SK-N-MC (cell line): ENCODE data around the gene PGM1.
A peak's percentile ranks its signal among the peaks of the same experiment; 100 is the strongest.

ENCODE experiments used
- DNase-seq: peaks from one replicate; pipeline ENCODE4 v3.0.0-alpha.2; 2011; ENCODE audit warnings: low read depth, low spot score
- H3K27ac ChIP-seq: fragments of 200-600 bp; sonication (generic); 2 replicates; pipeline ENCODE4 v1.5.1; 2016; ENCODE audit warnings: mixed run types
- H3K36me3 ChIP-seq: fragments of 200-600 bp; sonication (generic); 2 replicates; pipeline ENCODE4 v1.6.1; 2017; ENCODE audit warnings: antibody characterized with exemption, low read length, mixed read lengths; ENCODE audit not compliant: insufficient read depth
- H3K4me3 ChIP-seq: fragments of 200-600 bp; sonication (generic); 2 replicates; pipeline ENCODE4 v1.5.1; 2016
- H3K9ac ChIP-seq: fragments of 200-600 bp; sonication (generic); 2 replicates; pipeline ENCODE4 v1.8.0; 2017; ENCODE audit warnings: mixed run types, mixed read lengths; ENCODE audit not compliant: insufficient read length
- H3K9me3 ChIP-seq: fragments of 200-600 bp; sonication (generic); 2 replicates; pipeline ENCODE4 v1.6.1; 2017; ENCODE audit warnings: low read depth, mild to moderate bottlenecking, antibody characterized with exemption, low read length, moderate library complexity, mixed read lengths
- EZH2 ChIP-seq: fragments of 200-600 bp; sonication (generic); IDR thresholded peaks from one replicate; pipeline ENCODE4 v1.6.1; 2017; ENCODE audit warnings: antibody characterized with exemption
- FOXP2 ChIP-seq: optimal IDR thresholded peaks from 2 replicates; pipeline ENCODE3; 2011; ENCODE audit warnings: mild to moderate bottlenecking, moderate library complexity; ENCODE audit not compliant: insufficient read depth; ENCODE audit errors: extremely low read length, control extremely low read depth
- POLR2AphosphoS5 ChIP-seq: IDR thresholded peaks from 2 replicates; pipeline ENCODE4 v1.6.1; 2012; ENCODE audit warnings: mild to moderate bottlenecking, low read depth, low read length, borderline replicate concordance

Gene PGM1

DNA sequence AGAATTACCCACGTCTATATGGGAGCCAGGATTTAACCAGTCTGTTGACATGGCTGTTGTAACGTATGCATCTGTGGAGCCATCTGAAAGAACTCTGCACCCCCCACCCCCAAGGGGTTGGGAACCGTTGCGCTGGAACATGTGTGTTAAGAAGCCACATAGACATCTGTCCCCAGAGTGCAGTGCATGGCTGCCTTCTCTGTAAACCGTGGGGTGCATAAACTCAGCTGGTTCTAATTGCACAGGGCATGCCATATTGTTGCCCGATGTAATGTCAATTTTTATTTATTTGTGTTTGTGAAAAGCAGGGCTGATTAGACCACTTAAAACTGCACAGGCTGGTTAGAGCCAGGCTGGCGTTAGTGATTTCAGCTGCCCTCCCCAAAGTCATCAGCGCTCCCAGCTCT is 110.5 kb downstream of the PGM1 start:
- no peak for DNase-seq
- no peak for TF ChIP-seq FOXP2
- peak overlapping the region; percentile 68; the same call in 1 of the 2 replicates for H3K27ac ChIP-seq
- H3K9me3 ChIP-seq = no peaks in the 10 kb centered on the region
- H3K36me3 ChIP-seq = no peaks in the 10 kb centered on the region
- peak overlapping the region; percentile 44; the same call in 1 of the 2 replicates for H3K4me3 ChIP-seq
- H3K9ac ChIP-seq = no peak overlapping the region

DNA sequence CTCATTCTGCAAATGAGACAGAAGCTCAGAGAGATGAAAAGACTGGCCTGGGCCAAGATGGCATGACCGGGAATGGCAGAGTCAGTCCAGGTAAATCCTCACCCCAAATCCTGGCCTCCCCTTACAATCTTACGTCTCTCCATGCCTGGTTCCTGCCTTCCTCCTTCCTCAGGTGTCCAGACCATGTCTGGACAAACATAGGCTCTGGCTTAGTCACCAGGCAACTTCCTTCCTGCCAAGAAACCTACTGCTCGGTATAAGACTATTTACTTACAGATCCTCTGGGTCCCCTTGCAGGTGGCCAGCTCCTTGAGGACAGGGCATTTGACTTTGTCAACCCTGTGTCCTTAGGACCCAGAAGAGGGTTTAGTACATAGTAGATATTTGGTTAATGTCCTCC is 111.2 kb downstream of the PGM1 start:
- H3K9me3 ChIP-seq = no peaks in the 10 kb centered on the region
- no peak overlapping the region for H3K4me3 ChIP-seq
- no peak for DNase-seq
- TF ChIP-seq POLR2AphosphoS5 = no peak
- TF ChIP-seq FOXP2 = no peak
- TF ChIP-seq EZH2 = no peak
- H3K9ac ChIP-seq = no peak overlapping the region
- H3K27ac ChIP-seq = no peak overlapping the region
- H3K36me3 ChIP-seq = no peaks in the 10 kb centered on the region

DNA sequence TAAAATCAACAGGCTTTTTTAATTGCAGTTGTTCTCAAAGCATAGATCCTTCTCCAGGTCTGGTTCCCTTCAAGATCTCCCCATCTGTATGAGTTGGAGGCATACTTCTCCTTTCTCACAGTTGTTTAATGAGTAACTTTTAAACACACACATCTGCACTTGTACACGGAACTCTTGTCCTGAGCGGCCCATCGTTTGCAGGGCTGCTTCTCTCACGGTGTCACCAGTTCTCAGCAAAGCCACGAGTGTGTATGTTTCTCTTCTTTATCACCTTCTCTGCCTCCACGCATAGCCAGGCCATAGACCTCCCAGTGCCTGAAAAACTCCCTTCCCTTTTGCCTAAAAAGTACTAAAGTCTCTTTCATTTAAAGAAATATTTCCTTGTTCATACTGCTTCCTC is 111.9 kb downstream of the PGM1 start:
- Histone ChIP-seq H3K36me3 (no peaks in the 10 kb centered on the region), H3K9me3 (no peaks in the 10 kb centered on the region), H3K4me3 (no peak overlapping the region), H3K9ac (no peak overlapping the region), H3K27ac (no peak overlapping the region)
- no peak for TF ChIP-seq EZH2
- TF ChIP-seq POLR2AphosphoS5 = no peak
- TF ChIP-seq FOXP2 = no peak
- no peak for DNase-seq

DNA sequence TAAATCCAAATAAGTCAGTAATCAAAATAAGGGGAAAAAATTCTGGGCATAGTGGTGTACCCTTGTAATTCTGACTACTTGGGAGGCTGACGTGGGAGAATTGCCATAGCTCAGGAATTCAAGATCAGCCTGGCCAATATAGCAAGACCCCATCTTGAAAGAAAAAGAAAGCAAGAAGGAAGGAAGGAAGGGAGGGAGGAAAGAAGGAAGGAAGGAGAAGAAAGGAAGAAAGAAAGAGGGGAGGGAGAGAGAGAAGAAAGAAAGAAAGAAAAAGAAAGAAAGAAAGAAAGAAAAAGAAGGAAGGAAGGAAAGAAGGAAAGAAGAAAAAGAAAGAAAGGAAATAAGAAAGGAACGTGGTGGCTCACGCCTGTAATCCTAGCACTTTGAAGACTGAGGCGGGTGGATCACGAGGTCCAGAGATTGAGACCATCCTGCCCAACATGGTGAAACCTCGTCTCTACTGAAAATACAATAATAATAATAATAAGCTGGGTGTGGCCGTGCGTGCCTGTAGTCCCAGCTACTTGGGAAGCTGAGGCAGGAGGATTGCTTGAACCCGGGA is 116.1 kb downstream of the PGM1 start:
- Histone ChIP-seq H3K4me3 (no peak overlapping the region), H3K27ac (no peak overlapping the region), H3K9me3 (no peaks in the 10 kb centered on the region), H3K36me3 (no peaks in the 10 kb centered on the region), H3K9ac (no peak overlapping the region)
- no peak for DNase-seq
- no peak for TF ChIP-seq FOXP2
- TF ChIP-seq EZH2 = no peak
- TF ChIP-seq POLR2AphosphoS5 = no peak
